DND-41 (cell line): Measurements from ENCODE around the gene MERTK.

ENCODE experiments used
- EZH2 ChIP-seq: IDR thresholded peaks from 3 replicates; pipeline ENCODE4 v1.6.1; 2012; ENCODE audit warnings: borderline replicate concordance, low read depth, mild to moderate bottlenecking, moderate library complexity, low read length, inconsistent platforms; ENCODE audit not compliant: severe bottlenecking
- TF ChIP-seq, protein P1 (sequence below): IDR thresholded peaks from 2 replicates; pipeline ENCODE4 v1.5.1; 2012; ENCODE audit warnings: borderline replicate concordance, low read length, moderate library complexity, mild to moderate bottlenecking; ENCODE audit not compliant: poor library complexity, severe bottlenecking; ENCODE audit errors: extremely low read depth

DNA sequence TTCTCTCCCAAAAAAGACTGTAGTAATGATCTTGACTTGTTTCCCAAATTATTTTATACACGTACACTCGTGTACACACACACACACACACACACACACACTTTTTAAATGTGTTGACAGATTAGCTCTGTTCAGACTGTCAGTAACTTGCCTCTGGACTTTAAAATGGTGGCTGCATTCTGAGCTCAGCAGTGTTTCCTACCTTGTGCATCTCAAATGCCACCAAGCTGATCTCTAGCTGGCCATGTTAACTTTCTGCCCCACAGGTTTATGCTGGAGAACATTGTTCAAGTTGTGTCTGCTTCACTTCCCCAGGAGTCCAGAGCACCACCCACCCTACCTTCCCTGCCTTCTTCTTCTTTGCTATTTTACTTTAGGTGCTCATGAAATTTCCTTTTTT lies 83.3 kb downstream of the MERTK start:
- TF ChIP-seq, protein P1, sequence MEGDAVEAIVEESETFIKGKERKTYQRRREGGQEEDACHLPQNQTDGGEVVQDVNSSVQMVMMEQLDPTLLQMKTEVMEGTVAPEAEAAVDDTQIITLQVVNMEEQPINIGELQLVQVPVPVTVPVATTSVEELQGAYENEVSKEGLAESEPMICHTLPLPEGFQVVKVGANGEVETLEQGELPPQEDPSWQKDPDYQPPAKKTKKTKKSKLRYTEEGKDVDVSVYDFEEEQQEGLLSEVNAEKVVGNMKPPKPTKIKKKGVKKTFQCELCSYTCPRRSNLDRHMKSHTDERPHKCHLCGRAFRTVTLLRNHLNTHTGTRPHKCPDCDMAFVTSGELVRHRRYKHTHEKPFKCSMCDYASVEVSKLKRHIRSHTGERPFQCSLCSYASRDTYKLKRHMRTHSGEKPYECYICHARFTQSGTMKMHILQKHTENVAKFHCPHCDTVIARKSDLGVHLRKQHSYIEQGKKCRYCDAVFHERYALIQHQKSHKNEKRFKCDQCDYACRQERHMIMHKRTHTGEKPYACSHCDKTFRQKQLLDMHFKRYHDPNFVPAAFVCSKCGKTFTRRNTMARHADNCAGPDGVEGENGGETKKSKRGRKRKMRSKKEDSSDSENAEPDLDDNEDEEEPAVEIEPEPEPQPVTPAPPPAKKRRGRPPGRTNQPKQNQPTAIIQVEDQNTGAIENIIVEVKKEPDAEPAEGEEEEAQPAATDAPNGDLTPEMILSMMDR = no peak
- TF ChIP-seq EZH2 = no peak
